DMS153 treated with DMSO at 0.1 percent for 48 hours (cell line): ENCODE measurements around the gene DNAH11.
"Not testable (repeated sequence)": the region's sequence is repeated elsewhere in the genome, so short reads cannot be mapped to it uniquely, and the experiment has no call there.

Experiments
- DNase-seq: peaks from one replicate; lab custom pipeline; 2025; ENCODE audit not compliant: unreplicated experiment; lab: John Stamatoyannopoulos, UW

Gene DNAH11

DNA sequence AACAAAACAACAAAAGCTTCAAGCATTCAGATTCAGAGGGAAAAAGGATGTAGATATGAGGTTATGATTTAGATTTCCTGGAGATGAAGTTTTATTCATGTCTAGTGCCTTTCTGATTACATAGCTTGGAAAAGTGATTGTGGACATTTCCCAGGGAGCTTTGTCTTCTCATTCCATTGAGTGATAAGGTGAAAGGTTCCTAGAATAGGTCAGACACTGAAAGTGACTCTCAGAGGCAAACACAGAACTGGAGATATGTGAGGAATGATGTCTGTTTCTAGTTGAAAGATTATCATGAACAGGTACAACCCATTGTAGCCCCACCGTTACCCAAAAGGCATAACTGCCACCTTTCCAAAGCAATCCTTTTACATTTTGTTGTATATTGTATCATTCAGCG lies 223.4 kb downstream of the DNAH11 start:
- DNase-seq = no peak

DNA sequence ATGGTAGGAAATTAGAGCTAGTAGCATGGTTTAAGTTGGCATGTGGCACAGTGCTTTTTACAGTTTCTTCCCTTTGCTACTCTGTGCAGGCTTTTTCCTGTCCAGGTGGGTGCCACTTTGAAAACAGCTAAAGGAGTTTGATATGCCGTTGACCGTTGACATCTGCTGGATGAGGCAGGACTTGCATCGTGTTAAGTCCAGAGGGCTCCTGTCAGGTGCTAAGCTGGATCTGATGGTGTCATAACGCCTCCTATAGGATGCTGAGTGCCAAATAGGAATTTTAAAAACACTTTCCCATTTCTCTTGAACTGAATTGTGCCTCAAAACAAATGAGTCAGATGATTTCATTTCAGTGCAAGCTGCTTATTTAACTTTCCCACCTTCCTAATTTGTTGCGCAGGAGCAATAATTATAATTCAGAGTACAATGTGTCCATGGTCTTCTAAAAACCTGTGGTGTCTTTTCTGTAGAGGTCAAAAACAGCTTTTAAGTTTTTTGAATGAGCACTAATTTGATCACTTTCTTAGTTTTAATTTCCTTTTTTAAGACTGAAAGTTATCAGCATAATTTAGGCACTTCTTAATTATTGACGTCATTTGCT lies 224.6 kb downstream of the DNAH11 start:
- DNase-seq = peak; percentile 93

DNA sequence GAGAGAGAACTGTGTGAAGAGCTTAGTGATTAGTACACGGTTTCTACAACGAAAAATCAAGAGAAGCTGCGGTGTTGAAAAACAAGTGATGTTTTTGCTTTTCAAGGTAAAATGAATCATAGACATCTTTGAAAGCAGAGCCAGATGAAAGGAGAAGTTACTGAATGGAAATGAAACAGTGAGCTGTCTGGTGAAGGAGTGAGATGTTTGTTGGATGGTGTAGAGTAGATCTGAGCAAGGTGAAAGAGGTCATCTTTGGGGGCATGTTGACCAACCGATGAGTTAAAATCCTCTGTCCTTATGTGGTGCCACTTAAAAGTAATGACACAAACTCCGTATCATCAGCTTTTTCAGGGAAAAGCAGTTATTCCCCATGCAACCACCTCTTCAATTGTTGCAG lies 225.4 kb downstream of the DNAH11 start:
- no peak for DNase-seq

DNA sequence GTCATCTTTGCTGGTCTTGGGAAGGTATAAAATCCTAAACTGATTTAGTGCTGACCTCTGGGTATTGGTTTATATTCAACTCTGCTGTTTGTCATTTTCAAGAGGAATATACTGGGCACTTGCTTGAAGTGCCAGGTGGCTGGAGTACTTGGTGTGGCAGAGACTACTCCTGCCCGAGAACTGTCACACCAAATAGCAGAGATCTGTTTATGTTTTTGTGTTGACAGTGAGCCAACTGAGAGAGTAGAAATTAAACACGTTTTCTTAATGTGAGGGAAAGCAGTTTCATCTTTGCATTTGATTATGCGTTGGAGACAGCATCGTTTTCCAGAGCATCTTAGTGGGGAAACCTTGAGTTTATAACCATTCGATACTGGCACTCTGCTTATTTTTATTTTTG lies 228.4 kb downstream of the DNAH11 start:
- DNase-seq = no peak

DNA sequence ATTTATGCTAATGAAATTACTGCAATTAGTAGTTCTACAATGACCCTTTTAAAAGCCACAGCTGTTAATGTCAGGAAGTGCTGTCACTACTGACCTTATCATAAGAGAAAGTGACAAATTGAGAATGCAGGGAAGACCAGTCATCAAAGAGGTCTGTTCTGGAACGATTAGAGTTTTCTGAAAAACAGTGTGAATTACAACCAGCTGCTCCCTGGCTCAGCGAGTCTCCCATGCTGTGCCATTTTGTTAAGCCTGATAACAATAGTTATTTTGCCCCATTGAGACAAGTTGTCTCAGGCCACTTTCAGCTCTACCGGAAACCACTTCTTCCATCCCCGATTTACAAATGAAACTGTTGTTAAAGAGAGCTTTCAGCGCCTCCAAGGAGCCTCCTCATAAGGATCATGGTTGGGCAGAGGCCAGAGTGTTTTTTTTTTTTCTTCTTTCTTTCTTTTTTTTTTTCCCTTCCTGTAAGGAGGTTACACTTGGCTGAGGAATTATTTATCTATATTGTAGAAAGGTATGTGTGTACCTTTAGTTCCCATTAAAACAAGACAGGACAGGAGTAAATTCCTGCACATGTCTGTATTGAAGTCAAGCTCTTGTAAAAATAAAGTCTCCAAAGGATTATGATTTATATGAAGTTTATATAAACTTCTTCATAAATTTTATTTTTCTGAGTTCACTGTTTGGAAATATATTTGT lies 229.2 kb downstream of the DNAH11 start:
- no peak for DNase-seq

DNA sequence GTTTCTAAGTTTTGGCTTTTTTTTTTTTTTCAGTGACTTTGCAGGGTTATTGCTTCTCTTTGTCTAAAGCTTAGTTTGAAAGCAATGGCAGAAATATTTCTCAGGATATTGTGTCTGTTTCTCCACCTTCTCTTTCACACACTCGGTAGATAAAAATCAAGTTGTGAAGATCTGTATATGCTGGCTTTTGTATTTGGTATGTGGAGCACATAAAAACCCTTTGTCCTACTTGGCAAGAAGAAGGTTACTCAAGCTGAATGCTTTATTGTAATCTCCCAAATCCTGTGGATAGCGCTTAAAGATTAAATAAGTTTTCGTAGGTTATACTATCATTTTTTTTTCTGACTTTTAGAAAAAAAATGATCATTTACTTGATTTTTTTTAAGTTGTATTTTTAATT lies 230.5 kb downstream of the DNAH11 start:
- no peak for DNase-seq

DNA sequence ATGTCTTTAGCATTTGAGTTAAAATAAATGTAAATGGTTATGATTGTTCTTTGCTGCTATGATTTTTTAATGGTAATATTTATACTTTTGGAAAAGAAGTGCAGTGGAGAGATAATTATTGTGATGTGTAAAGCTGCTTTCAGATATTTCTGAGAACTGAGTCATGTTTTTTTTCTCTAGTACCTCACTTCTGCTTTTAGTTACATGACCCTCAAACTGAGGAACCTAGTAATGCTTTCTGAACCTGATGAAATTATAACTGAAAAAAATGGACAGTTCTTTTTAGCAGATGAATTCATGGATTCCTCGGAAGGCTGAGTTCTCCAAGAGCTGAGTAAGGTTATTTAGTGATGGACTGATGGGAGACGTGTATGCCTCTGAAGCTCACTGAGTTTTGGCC lies 235.1 kb downstream of the DNAH11 start:
- DNase-seq = no peak

DNA sequence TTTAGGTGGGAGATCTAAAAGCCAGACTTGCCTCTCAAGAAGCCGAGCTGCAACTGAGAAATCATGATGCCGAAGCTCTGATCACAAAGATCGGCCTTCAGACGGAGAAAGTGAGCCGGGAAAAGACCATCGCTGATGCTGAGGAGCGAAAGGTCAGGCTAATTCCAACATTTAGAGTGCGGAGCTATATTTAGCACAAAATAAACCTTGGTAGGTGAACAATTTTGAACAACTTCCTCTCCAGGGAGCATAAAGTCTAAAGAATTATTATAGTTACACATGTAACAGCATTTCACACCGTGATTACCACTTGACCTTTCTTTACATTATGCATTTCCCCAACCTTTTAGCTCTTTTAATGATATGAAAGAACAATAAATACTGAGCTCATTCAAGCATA lies 236.1 kb downstream of the DNAH11 start:
- DNase-seq = no peak

DNA sequence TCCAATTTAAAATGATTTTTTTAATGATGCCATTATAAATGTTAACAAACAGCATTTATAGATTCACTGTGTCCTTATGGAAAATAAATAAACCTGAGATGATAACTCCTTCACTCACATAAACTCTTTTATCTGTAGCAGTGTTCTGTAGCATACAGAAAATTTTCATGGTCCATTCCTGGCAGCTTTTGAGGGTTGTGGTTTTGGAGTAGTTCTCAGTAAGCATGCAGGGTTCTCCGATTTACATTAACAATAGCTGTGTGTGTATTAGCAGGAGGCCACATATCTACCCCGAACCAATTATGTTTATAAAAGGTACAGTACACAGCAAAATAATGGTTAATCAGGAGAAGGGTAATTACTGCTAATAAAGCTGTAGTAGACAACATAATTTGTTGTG lies 240.2 kb downstream of the DNAH11 start:
- DNase-seq = no peak

DNA sequence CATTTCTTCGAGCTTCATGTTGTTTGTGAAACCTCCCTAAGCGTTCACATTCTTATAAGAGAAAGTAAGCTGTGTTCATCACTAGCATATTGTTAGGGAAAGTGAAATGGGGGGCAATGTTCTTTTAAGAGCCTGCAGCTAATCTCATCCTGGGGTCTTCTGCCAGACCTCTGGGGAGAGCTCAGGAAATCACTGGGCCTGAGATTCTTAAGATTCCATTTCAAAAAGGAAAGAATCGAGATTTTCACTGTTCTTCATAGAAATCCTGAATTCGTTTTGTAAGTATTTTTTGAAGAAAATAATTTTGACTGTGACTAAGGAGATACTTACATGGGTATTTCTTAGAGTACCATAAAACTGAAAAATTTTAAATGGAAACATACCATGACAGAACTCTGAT lies 242.2 kb downstream of the DNAH11 start:
- DNase-seq = no peak

DNA sequence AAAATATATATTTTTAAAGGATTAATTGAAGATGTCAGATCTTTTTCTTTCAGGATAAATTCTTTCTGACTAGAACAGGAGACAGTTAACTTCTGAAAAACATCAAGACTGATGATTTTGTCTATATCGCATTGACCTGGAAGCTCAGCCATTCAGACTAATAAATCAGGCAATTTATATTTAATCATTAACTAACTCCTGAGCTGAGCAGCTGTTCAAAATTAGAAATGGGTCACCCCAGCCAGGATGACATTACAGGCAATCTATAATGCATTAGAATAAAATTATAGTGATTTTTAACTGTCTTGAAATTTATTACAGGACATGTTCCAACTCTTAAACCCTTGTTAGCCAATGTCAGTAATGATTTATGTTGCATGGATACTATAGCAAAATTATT lies 263.0 kb downstream of the DNAH11 start:
- no peak for DNase-seq

DNA sequence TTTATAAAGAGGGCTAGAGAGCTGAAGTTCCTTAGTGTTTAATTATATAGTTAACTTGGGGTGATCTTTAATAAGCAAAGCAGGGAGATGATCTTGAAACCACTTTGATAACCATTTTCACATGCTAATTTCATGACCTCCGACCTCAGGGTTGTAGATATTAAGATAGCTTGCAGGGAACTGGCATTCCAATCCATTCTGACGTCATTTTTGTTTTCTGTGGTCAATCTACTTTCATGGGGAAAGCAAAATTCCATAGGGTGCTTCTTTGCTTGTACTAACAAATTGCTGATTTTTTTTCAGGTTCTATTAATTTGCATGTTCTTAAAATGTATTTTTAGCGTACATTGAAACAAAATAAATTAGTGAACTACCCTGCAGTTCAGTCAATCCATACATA lies 263.5 kb downstream of the DNAH11 start:
- DNase-seq = no peak

DNA sequence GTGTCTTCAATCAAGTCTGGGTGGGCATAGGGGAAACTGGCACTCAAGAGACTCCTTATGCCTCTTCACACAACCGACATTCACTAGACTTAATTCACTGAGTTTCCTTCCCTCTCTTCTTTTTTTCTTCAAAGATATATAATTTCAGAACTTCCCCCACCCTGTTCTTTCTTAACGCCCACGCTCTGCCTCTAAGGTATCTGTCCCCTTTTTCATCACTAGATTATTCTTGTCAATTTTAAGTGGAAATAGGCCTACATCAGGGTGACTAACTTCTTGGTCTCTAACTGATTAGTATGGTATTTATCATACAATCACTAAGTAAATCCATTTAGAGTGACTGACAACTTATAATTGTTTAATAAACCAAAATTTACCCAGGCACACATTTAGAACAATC lies 276.2 kb downstream of the DNAH11 start:
- DNase-seq = no peak

DNA sequence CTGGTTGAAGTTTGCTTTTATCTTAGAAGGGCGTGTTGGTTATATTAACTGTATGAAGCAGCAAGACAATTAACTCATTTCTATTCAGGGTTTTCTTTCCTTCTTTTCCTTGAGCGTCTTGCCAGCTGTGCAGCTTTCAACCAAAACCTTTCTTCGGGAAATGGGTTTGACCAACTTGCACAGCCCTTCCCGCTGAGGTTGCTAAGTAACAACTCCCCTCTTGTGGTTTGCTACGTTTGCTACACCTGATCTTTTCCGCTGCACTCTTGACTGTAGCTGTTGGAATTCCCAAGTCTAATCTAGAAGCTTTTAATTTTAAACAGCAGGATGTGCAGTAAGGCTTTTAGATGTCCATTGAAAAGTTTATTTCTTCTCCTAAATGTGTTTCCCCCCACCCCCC lies 286.0 kb downstream of the DNAH11 start:
- DNase-seq = no peak

DNA sequence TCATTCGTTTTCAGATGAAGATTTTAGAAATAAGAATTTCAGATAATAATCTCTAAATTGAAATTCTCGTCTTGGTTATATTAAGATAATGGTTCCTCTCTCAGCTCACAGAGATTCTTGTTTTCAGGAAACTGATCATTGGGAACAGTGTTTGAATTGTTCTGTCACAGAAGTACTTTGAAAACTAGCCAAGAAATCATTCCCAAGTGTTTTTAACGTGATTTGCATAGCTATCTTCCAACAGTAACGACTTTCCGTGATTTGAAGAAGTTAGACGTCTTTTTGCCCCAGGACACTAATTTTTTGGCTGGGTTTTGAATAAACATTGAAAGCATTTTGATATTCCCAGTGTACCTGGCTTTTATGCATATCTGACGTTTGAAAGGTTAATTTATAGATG lies 286.9 kb downstream of the DNAH11 start:
- no peak for DNase-seq

DNA sequence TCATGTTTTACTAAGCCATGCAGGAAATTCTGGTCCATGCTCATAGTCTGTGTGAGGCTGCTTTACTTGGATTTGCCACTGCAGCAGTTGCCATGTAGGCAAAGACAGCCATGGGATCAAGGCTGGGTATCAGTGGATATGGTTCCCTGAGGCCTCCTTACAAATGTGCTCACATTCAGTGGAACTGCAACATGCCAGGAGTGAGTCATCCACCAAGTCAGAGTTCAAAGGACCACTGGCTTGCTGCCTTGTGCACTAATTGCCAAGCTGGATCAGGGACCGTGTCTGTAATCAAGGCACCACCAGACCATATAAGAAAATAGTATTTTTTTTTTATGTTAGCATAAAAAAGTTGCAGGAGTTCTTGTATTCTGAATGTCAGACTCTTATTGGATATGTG lies 301.9 kb downstream of the DNAH11 start:
- no peak for DNase-seq

DNA sequence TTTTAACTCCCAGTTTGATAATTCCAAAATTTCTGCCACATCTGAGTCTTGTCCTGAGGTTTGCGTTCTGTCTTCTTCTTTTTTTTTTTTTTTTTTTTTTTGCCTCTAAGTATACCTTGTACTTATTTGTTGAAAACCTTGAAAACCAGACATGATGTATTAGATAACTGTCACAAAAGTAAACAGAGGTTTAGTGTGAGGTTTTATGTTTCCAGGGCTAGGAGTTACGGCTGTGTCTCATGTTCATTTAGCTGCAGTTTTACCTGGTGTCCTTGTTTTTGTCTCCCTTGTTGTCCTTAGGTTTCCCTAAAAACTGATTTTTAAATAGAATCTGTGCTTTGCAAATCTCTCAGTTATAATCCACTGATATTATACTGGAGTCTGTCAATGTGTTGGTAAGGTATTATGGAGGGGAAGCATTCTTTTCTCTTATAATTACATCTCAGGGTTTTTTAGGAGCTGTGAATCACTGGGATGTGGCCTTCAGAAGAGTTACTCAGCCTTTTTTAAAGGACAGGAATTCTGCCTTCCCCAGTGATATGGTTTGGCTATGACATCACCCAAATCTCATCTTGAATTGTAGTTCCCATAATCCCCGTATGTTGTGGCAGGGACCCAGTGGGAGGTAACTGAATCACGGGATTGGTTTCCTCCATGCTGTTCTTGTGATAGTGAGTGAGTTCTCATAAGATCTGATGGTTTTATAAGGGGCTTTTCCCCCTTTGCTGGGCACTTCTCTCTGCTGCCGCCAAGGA lies 307.9 kb downstream of the DNAH11 start:
- no peak for DNase-seq

DNA sequence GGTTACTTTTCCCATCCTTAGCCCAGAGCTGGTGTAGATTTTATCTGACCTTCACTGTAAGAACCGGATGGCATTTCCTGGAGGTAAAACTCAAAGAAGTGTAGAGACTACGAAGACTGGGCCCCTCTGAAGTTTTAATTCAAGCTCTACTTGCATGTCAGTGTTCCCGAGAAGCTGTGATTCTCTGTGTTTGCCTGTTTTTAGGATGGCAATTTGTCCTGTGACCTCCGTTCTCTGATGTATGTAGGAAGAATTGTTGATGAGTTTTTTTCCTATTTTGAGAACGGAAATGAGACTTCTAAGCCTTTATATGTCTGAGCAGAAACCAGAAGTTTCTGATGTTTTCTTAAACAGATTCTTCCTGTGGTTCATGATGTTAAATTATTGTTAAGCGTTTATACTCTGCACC lies 308.7 kb downstream of the DNAH11 start:
- DNase-seq = no peak

DNA sequence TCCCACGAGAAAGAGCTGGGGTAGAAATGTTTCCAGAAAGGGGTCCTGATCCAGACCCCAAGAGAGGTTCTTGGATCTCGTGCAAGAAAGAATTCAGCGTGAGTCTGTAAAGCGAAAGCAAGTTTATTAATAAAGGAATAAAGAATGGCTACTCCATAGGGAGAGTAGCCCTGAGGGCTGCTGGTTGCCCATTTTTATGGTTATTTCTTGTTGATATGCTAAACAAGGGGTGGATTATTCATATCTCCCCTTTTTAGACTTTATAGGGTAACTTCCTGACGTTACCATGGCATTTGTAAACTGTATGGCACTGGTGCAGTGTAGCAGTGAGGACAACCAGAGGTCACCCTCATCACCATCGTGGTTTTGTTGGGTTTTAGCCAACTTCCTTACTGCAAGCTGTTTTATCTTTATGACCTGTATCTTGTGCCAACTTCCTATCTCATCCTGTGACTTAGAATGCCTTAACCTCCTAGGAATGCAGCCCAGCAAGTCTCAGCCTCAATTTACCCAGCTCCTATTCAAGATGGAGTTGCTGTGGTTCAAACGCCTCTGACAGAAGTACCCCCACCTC lies 322.9 kb downstream of the DNAH11 start:
- DNase-seq = not testable (repeated sequence)

DNA sequence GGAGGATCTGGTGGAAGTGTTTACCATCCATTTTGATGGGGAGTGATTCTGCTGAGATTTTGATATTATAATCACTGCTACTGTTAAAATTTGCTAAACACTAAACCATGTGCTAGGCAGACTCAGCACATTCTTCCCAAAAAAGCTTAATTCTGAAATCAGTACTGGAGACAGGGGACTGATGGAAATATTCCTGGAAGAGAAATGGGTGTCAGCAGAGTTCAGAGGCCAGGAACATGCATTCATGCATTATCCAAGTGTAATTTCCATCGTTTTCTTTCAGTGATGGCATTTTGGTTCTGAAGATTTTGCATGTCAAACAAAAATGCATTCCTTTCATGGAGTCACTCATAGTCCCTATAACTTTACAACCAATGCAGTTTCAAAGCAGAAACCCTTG lies 323.9 kb downstream of the DNAH11 start:
- DNase-seq = no peak

DNA sequence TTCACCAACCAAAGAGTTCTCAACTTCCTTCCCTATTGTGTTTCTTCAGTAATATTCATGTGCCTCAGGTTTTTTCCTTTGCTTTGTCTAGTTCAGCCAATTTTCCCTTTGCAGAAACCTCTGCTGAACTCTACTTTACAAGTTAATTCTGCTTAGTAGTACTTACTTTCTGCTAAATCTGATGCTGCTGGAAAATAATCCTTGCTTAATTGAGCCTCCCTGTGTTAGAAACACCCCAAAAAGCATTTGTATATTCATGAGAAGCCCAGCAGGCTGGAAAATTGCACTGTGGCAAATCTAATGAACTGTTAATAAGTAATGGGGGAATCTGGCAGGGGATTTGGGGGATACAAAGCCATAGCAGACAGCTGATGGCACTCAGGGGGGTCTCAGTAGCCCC lies 324.4 kb downstream of the DNAH11 start:
- DNase-seq = no peak
